T-helper 1 cell (primary cell): ENCODE measurements around the gene GPANK1.

ENCODE experiments used
- DNase-seq, 5 donors: peaks; one replicate each; pipeline ENCODE4 v3.0.0-alpha.2; 2012 to 2020

Gene GPANK1

GRCh38 chr6:31661262-31662123 is 3.3 kb downstream of the GPANK1 start:
- DNase-seq, result no peak

- DNase-seq, result peak; percentile 60 to 79 (median 68)
Measured at GRCh38 chr6:31660381-31661261, 4.2 kb downstream of the GPANK1 start, which contains the start of gene C6orf47. Gene C6orf47 (minus strand): TSS chr6:31660778. CDS start chr6:31659947, 831 bp downstream.

GRCh38 chr6:31659649-31660380 is 5.0 kb downstream of the GPANK1 start:
- peak in 1 of 5 donors; percentile 42 for DNase-seq

- no peak for DNase-seq
Measured at GRCh38 chr6:31658983-31659648, 5.7 kb downstream of the GPANK1 start.

- DNase-seq, result no peak
Measured at GRCh38 chr6:31658158-31658688, 6.6 kb downstream of the GPANK1 start.

GRCh38 chr6:31657406-31658157 is 7.2 kb downstream of the GPANK1 start:
- DNase-seq, result peak in 1 of 5 donors; percentile 62

- DNase-seq, result no peak
Measured at GRCh38 chr6:31655349-31656237, 9.2 kb downstream of the GPANK1 start, which contains the start of gene APOM. Gene APOM (plus strand): TSS chr6:31655894. CDS start chr6:31655967, 73 bp downstream.

GRCh38 chr6:31654574-31655348 is 10.0 kb downstream of the GPANK1 start:
- DNase-seq, result no peak

- peak in 4 of 5 donors; percentile 68 to 85 (median 78) for DNase-seq
Measured at GRCh38 chr6:31652925-31653724, 11.7 kb downstream of the GPANK1 start.

GRCh38 chr6:31651602-31652191 is 13.1 kb downstream of the GPANK1 start:
- DNase-seq, result peak in 1 of 5 donors; percentile 78

GRCh38 chr6:31645325-31645724 is 19.5 kb downstream of the GPANK1 start:
- DNase-seq, result no peak

- no peak for DNase-seq
Measured at GRCh38 chr6:31643818-31644454, 20.9 kb downstream of the GPANK1 start.

- DNase-seq, result no peak
Measured at GRCh38 chr6:31642798-31643570, 21.8 kb downstream of the GPANK1 start.

GRCh38 chr6:31641370-31641769 is 23.4 kb downstream of the GPANK1 start:
- no peak for DNase-seq

- no peak for DNase-seq
Measured at GRCh38 chr6:31640612-31641011, 24.2 kb downstream of the GPANK1 start.

- DNase-seq, result no peak
Measured at GRCh38 chr6:31639449-31639861, 25.3 kb downstream of the GPANK1 start.
